Bladder microvascular endothelial cell (primary cell): ENCODE measurements around the gene NOL4. TPM values are rescaled to one million over a fixed set of nuclear protein-coding genes. Genes with fewer than 3 reads are reported as not detected.

Source experiments
- total RNA-seq: library from RNA; depleted of rRNA; stranded (reverse); fragments of >200 nt; gene quantifications from 2 replicates; pipeline ENCODE4 v1.2.3, GENCODE V29; 2014

Gene NOL4
- not detected in 2 replicates for total RNA-seq

GRCh38 chr18:34224423-34225217, at the start of gene NOL4:
Gene NOL4 (minus strand): TSS chr18:34224913. CDS start chr18:34223253, 1,660 bp downstream.

